H9 (cell line): ENCODE data around the gene ARHGEF16. TPM values are rescaled to one million over a fixed set of nuclear protein-coding genes. Genes with fewer than 3 reads are reported as not detected.

Experiments
- DNase-seq: peaks from one replicate; pipeline ENCODE4 v3.0.0-alpha.2; 2017
- H2AFZ ChIP-seq: one replicate; pipeline ENCODE4 v1.6.1; 2013; ENCODE audit warnings: mild to moderate bottlenecking, low read length, control low read depth, moderate library complexity
- H2AK5ac ChIP-seq: 2 replicates; pipeline ENCODE4 v1.6.1; 2013; ENCODE audit warnings: low read length, control low read depth, mixed read lengths; ENCODE audit not compliant: insufficient read length
- H2BK120ac ChIP-seq: one replicate; pipeline ENCODE4 v1.6.1; 2013; ENCODE audit warnings: low read depth, mild to moderate bottlenecking, low read length, control low read depth, inconsistent platforms; ENCODE audit not compliant: poor library complexity, severe bottlenecking
- H2BK12ac ChIP-seq: 2 replicates; pipeline ENCODE4 v1.6.1; 2013; ENCODE audit warnings: low read length, control low read depth, mixed read lengths, low read depth; ENCODE audit not compliant: insufficient read length
- H2BK15ac ChIP-seq: 2 replicates; pipeline ENCODE4 v1.6.1; 2013; ENCODE audit warnings: low read depth, low read length, control low read depth
- H2BK20ac ChIP-seq: one replicate; pipeline ENCODE4 v1.6.1; 2013; ENCODE audit warnings: low read depth, mild to moderate bottlenecking, low read length, control low read depth, inconsistent platforms; ENCODE audit not compliant: poor library complexity, severe bottlenecking
- H2BK5ac ChIP-seq: 2 replicates; pipeline ENCODE4 v1.6.1; 2013; ENCODE audit warnings: low read length, control low read depth, mixed read lengths; ENCODE audit not compliant: insufficient read length
- H3K14ac ChIP-seq: 2 replicates; pipeline ENCODE4 v1.6.1; 2013; ENCODE audit warnings: low read length, control low read depth; ENCODE audit not compliant: insufficient read depth
- H3K18ac ChIP-seq: 2 replicates; pipeline ENCODE4 v1.6.1; 2013; ENCODE audit warnings: low read depth, mild to moderate bottlenecking, mixed read lengths, low read length, control low read depth; ENCODE audit not compliant: insufficient read length
- H3K23ac ChIP-seq: 2 replicates; pipeline ENCODE4 v1.6.1; 2013; ENCODE audit warnings: low read length, control low read depth, mixed read lengths, low read depth; ENCODE audit not compliant: insufficient read length
- H3K23me2 ChIP-seq: 2 replicates; pipeline ENCODE4 v1.6.1; 2013; ENCODE audit warnings: low read depth, mild to moderate bottlenecking, mixed read lengths, low read length, control low read depth; ENCODE audit not compliant: insufficient read length, poor library complexity, severe bottlenecking
- H3K27ac ChIP-seq: 2 replicates; pipeline ENCODE4 v1.5.1; 2013; ENCODE audit warnings: low read length, control low read depth, mixed read lengths, low read depth; ENCODE audit not compliant: insufficient read length
- H3K27me3 ChIP-seq: 2 replicates; pipeline ENCODE4 v1.6.1; 2013; ENCODE audit warnings: low read length, control low read depth, inconsistent platforms; ENCODE audit not compliant: insufficient read depth
- H3K4ac ChIP-seq: 2 replicates; pipeline ENCODE4 v1.6.1; 2013; ENCODE audit warnings: low read depth, mild to moderate bottlenecking, control low read depth, inconsistent platforms, low read length, moderate library complexity
- H3K4me1 ChIP-seq: 2 replicates; pipeline ENCODE4 v1.6.1; 2013; ENCODE audit warnings: low read length, control low read depth, inconsistent platforms; ENCODE audit not compliant: insufficient read depth
- H3K4me2 ChIP-seq: 2 replicates; pipeline ENCODE4 v1.6.1; 2013; ENCODE audit warnings: low read length, control low read depth, mixed read lengths; ENCODE audit not compliant: insufficient read length, insufficient read depth
- H3K56ac ChIP-seq: 2 replicates; pipeline ENCODE4 v1.6.1; 2013; ENCODE audit warnings: low read depth, mild to moderate bottlenecking, mixed read lengths, low read length, control low read depth; ENCODE audit not compliant: insufficient read length
- H3K79me1 ChIP-seq: 2 replicates; pipeline ENCODE4 v1.6.1; 2013; ENCODE audit warnings: low read depth, mild to moderate bottlenecking, moderate library complexity, low read length, control low read depth, inconsistent platforms; ENCODE audit not compliant: insufficient read depth, poor library complexity, severe bottlenecking
- H3K79me2 ChIP-seq: 2 replicates; pipeline ENCODE4 v1.6.1; 2013; ENCODE audit warnings: low read length, control low read depth, inconsistent platforms; ENCODE audit not compliant: insufficient read depth
- H3K9ac ChIP-seq: 2 replicates; pipeline ENCODE4 v1.6.1; 2013; ENCODE audit warnings: low read length, control low read depth, mixed read lengths; ENCODE audit not compliant: insufficient read length; ENCODE audit errors: extremely low read depth
- H3K9me3 ChIP-seq: one replicate; pipeline ENCODE4 v1.6.1; 2013; ENCODE audit warnings: low read depth, low read length, inconsistent platforms; ENCODE audit not compliant: control insufficient read depth
- H3T11ph ChIP-seq: one replicate; pipeline ENCODE4 v1.6.1; 2013; ENCODE audit warnings: mild to moderate bottlenecking, low read length, control low read depth, inconsistent platforms
- H4K20me1 ChIP-seq: one replicate; pipeline ENCODE4 v1.6.1; 2013; ENCODE audit not compliant: control insufficient read depth, insufficient read length, insufficient read depth
- H4K5ac ChIP-seq: 2 replicates; pipeline ENCODE4 v1.6.1; 2013; ENCODE audit warnings: low read depth, mild to moderate bottlenecking, mixed read lengths, low read length, control low read depth; ENCODE audit not compliant: insufficient read length
- H4K8ac ChIP-seq: replicated peaks from 2 replicates; pipeline ENCODE4 v1.6.1; 2013; ENCODE audit warnings: low read length, control low read depth, mixed read lengths, low read depth; ENCODE audit not compliant: insufficient read length
- H4K91ac ChIP-seq: 2 replicates; pipeline ENCODE4 v1.6.1; 2013; ENCODE audit warnings: low read depth, mild to moderate bottlenecking, moderate library complexity, mixed read lengths, low read length, control low read depth; ENCODE audit not compliant: insufficient read length
- H3K27ac Mint-ChIP-seq, 3 experiments: 2 replicates in 2 of 3; 3 replicates in 1 of 3; pipeline ENCODE4 v1.8.0; 2020 to 2021; ENCODE audit warnings: mixed read lengths in 3 of 3, mild to moderate bottlenecking in 1 of 3, moderate library complexity in 1 of 3
- H3K27me3 Mint-ChIP-seq: 2 replicates; pipeline ENCODE4 v1.8.0; 2021; ENCODE audit warnings: low read depth, mild to moderate bottlenecking, moderate library complexity, mixed read lengths
- H3K36me3 Mint-ChIP-seq, 3 experiments: 2 replicates in 2 of 3; 3 replicates in 1 of 3; pipeline ENCODE4 v1.8.0; 2020 to 2021; ENCODE audit warnings: low read depth in 3 of 3, mixed read lengths in 3 of 3; ENCODE audit not compliant: insufficient read depth in 1 of 3
- H3K4me1 Mint-ChIP-seq, 2 experiments: 2 replicates each; pipeline ENCODE4 v1.8.0; 2020; ENCODE audit warnings: mixed read lengths in 2 of 2
- H3K4me3 Mint-ChIP-seq, 2 experiments: 2 replicates in 1 of 2; 3 replicates in 1 of 2; pipeline ENCODE4 v1.8.0; 2020 to 2021; ENCODE audit warnings: mild to moderate bottlenecking in 2 of 2, mixed read lengths in 2 of 2, moderate library complexity in 1 of 2
- H3K9me3 Mint-ChIP-seq, 2 experiments: 2 replicates in 1 of 2; 3 replicates in 1 of 2; pipeline ENCODE4 v1.8.0; 2020; ENCODE audit warnings: mild to moderate bottlenecking in 2 of 2, mixed read lengths in 2 of 2, moderate library complexity in 1 of 2
- WGBS: extraction: QIAGEN DNeasy Blood & Tissue Kit; methylation state at CpG from one replicate; pipeline ENCODE4 v1.1.7; 2013; ENCODE audit warnings: missing lambda C conversion rate, low lambda C conversion rate, mixed read lengths; ENCODE audit not compliant: insufficient read length; ENCODE audit errors: extremely low coverage; 5-methylcytosine and 5-hydroxymethylcytosine counted together
- total RNA-seq: library from RNA; stranded (reverse); gene quantifications from 2 replicates; pipeline ENCODE4 v1.2.1, GENCODE V29; 2021
- TF ChIP-seq, protein P1 (sequence below): fragments of 200-600 bp; sonication (generic); conservative IDR thresholded peaks from 3 replicates; pipeline ENCODE4 v1.8.0; 2021; ENCODE audit warnings: antibody characterized with exemption, mild to moderate bottlenecking

ARHGEF16 gene
- total RNA-seq, 1 experiment from 2014 or later = 48.5 TPM

DNA sequence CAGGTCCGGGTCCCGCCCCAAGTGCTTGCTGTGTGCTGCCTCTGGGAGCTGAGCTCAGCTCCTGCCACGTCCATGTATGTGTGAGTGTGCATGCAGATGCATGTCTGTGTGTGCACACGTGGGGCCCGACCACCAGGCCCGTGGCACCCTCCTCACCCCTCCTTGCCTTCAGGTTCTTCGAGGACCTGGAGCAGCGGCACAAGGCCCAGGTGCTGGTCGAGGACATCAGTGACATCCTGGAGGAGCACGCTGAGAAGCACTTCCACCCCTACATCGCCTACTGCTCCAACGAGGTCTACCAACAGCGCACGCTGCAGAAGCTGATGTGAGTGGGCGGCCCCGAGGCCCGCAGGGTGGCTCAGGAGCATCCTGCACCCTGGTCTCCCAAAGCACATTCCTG lies 18.4 kb downstream of the ARHGEF16 start:
- Histone ChIP-seq H4K5ac (no peak overlapping the region), H2BK12ac (no peak overlapping the region), H3K27me3 (no peaks in the 10 kb centered on the region), H3K56ac (no peak overlapping the region), H2BK20ac (no peak overlapping the region), H2BK120ac (no peak overlapping the region), H3K23ac (no peak overlapping the region), H3K9ac (no peak overlapping the region), H3K14ac (no peak overlapping the region), H3K79me1 (no peaks in the 10 kb centered on the region), H3T11ph (no peak overlapping the region), H3K4ac (no peak overlapping the region), H2BK5ac (no peak overlapping the region), H3K4me2 (no peak overlapping the region), H2AK5ac (no peak overlapping the region), H2BK15ac (no peak overlapping the region), H4K8ac (no peak overlapping the region), H3K18ac (no peak overlapping the region), H3K27ac (no peak overlapping the region), H3K9me3 (no peaks in the 10 kb centered on the region), H4K91ac (no peak overlapping the region), H3K4me1 (peaks cover 5% of the 10 kb centered on the region; the same call in 1 of the 2 replicates), H3K23me2 (no peaks in the 10 kb centered on the region), H4K20me1 (peaks cover 4% of the 10 kb centered on the region), H3K79me2 (no peaks in the 10 kb centered on the region), H2AFZ (no peak overlapping the region)
- H3K27me3 Mint-ChIP-seq = no peaks in the 10 kb centered on the region
- H3K4me1 Mint-ChIP-seq = peaks cover 13 to 16% of the 10 kb centered on the region in 2 experiments
- DNase-seq = no peak
- no peaks in the 10 kb centered on the region for H3K9me3 Mint-ChIP-seq
- no CpG with 5 or more reads among the region's 17 CpGs for WGBS
- H3K27ac Mint-ChIP-seq = peak overlapping the region in 2 of 3 experiments; percentile 34 to 86; a peak in 1 of 7 replicates
- TF ChIP-seq, protein P1, sequence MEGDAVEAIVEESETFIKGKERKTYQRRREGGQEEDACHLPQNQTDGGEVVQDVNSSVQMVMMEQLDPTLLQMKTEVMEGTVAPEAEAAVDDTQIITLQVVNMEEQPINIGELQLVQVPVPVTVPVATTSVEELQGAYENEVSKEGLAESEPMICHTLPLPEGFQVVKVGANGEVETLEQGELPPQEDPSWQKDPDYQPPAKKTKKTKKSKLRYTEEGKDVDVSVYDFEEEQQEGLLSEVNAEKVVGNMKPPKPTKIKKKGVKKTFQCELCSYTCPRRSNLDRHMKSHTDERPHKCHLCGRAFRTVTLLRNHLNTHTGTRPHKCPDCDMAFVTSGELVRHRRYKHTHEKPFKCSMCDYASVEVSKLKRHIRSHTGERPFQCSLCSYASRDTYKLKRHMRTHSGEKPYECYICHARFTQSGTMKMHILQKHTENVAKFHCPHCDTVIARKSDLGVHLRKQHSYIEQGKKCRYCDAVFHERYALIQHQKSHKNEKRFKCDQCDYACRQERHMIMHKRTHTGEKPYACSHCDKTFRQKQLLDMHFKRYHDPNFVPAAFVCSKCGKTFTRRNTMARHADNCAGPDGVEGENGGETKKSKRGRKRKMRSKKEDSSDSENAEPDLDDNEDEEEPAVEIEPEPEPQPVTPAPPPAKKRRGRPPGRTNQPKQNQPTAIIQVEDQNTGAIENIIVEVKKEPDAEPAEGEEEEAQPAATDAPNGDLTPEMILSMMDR = no peak
- no peak overlapping the region for H3K4me3 Mint-ChIP-seq
- peaks cover 4 to 29% (median 21%) of the 10 kb centered on the region in 3 experiments; a peak in 5 of 7 replicates for H3K36me3 Mint-ChIP-seq
